ENCODE results near the gene DDIT4.
"Not testable (repeated sequence)": the region's sequence is repeated elsewhere in the genome, so short reads cannot be mapped to it uniquely, and the experiment has no call there.

DDIT4 gene

GRCh38 chr10:72268475-72269200 is 5.1 kb upstream of the DDIT4 start:
- not testable (repeated sequence) for DNase-seq

GRCh38 chr10:72270607-72271281 is 3.0 kb upstream of the DDIT4 start:
- DNase-seq = no peak

GRCh38 chr10:72272689-72273409 is 875 bp upstream of the DDIT4 start:
- DNase-seq = peak; percentile 71

- DNase-seq = no peak
These were observed 547 bp downstream of the DDIT4 start for GRCh38 chr10:72274213-72274729.

- DNase-seq = no peak
These were observed 1.1 kb downstream of the DDIT4 start for GRCh38 chr10:72274730-72275350.

- DNase-seq = no peak
These were observed 1.8 kb downstream of the DDIT4 start for GRCh38 chr10:72275351-72276012.

- no peak for DNase-seq
These were observed 2.3 kb downstream of the DDIT4 start for GRCh38 chr10:72276013-72276387.

GRCh38 chr10:72276421-72277339 is 3.0 kb downstream of the DDIT4 start:
- DNase-seq = no peak

GRCh38 chr10:72277340-72277995 is 3.7 kb downstream of the DDIT4 start:
- DNase-seq = no peak

GRCh38 chr10:72277996-72278667 is 4.4 kb downstream of the DDIT4 start:
- no peak for DNase-seq

- no peak for DNase-seq
These were observed 5.1 kb downstream of the DDIT4 start for GRCh38 chr10:72278668-72279393.

- not testable (repeated sequence) for DNase-seq
These were observed 5.9 kb downstream of the DDIT4 start for GRCh38 chr10:72279587-72279986.

GRCh38 chr10:72283131-72283530 is 9.4 kb downstream of the DDIT4 start:
- DNase-seq = no peak

- no peak for DNase-seq
These were observed 12.3 kb downstream of the DDIT4 start for GRCh38 chr10:72285972-72286521.

- no peak for DNase-seq
These were observed 17.4 kb downstream of the DDIT4 start for GRCh38 chr10:72291019-72291532.

- no peak for DNase-seq
These were observed 18.5 kb downstream of the DDIT4 start for GRCh38 chr10:72292223-72292691.

- DNase-seq = no peak
These were observed 21.7 kb downstream of the DDIT4 start for GRCh38 chr10:72295330-72295910.

- not testable (repeated sequence) for DNase-seq
These were observed 23.1 kb downstream of the DDIT4 start for GRCh38 chr10:72296829-72297280.

Data from GOT3 (cell line).